Muscle layer of colon (tissue), 2 donors: ENCODE measurements around the gene CDK5RAP2.
"Not testable (repeated sequence)": the region's sequence is repeated elsewhere in the genome, so short reads cannot be mapped to it uniquely, and the experiment has no call there.

ENCODE experiments used
- H3K27ac ChIP-seq: one replicate; pipeline ENCODE4 v1.7.0; 2013; ENCODE audit warnings: low read depth, mild to moderate bottlenecking, low read length, moderate library complexity
- H3K27me3 ChIP-seq, 2 donors: one replicate each; pipeline ENCODE4 v1.7.0; 2013; ENCODE audit warnings: low read length in 2 of 2, mild to moderate bottlenecking in 2 of 2; ENCODE audit not compliant: insufficient read depth in 2 of 2, control insufficient read depth in 1 of 2
- H3K36me3 ChIP-seq: one replicate; pipeline ENCODE4 v1.7.0; 2013; ENCODE audit warnings: mild to moderate bottlenecking, low read length; ENCODE audit not compliant: insufficient read depth
- H3K4me1 ChIP-seq: one replicate; pipeline ENCODE4 v1.7.0; 2013; ENCODE audit warnings: mild to moderate bottlenecking, low read length; ENCODE audit not compliant: insufficient read depth
- H3K4me3 ChIP-seq, 2 donors: one replicate each; pipeline ENCODE4 v1.7.0; 2013; ENCODE audit warnings: low read length in 2 of 2, low read depth in 1 of 2, mild to moderate bottlenecking in 1 of 2, moderate library complexity in 1 of 2
- H3K9ac ChIP-seq: one replicate; pipeline ENCODE4 v1.7.0; 2013; ENCODE audit warnings: low read length
- H3K9me3 ChIP-seq: one replicate; pipeline ENCODE4 v1.7.0; 2013; ENCODE audit warnings: mild to moderate bottlenecking, low read length
- donor health status: abdominal sarcoma.
- donor health status: Adenocarcinoma of cecum.

CDK5RAP2 gene

DNA sequence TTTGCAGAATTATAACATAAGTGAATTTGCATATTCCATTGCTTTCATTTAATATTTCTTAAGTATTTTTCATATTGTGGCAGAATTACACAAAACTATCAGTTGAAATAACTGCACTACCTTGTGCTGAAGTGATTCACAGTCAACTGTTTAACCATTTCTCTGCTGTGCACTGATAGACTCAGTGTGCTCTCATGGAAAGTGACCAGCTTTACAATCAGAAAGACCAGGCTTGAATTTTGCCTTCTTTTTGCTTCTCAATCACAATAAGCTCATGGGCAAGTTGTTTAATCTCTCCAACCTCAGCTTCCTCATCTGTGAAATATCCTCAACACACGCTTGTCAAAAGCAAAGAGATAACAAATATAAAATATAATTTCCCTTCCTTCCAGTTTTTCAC, 18.3 kb downstream of the CDK5RAP2 start:
- Histone ChIP-seq H3K4me1 (no peaks in the 10 kb centered on the region), H3K9ac (no peak overlapping the region), H3K9me3 (no peaks in the 10 kb centered on the region), H3K27me3 (no peaks in the 10 kb centered on the region), H3K27ac (no peak overlapping the region), H3K4me3 (no peak overlapping the region), H3K36me3 (peaks cover 22% of the 10 kb centered on the region)

DNA sequence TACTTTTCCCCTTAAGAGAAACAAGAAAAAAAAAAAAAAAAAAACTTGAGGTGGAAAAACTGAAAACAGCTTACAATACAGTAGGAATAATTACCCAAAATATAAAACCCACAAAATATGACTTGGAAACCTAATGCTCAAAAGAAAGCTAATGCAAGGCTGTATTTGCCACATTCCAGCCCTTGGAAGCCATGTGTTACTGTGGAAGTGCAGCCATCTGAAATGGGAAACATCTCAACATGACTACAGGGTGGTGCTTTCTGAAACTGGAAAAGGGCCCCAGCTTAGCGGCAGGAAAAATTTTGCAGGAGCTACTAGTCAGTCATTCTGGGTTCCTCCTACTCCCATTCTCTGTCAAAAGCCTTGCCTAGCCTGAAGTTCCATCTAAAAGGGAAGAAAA, 20.4 kb downstream of the CDK5RAP2 start:
- Histone ChIP-seq H3K9ac (no peak overlapping the region), H3K27me3 (no peaks in the 10 kb centered on the region), H3K4me1 (no peaks in the 10 kb centered on the region), H3K9me3 (no peaks in the 10 kb centered on the region), H3K36me3 (peaks cover 18% of the 10 kb centered on the region), H3K27ac (no peak overlapping the region), H3K4me3 (no peak overlapping the region)

GRCh38 chr9:120558454-120558853, 21.5 kb downstream of the CDK5RAP2 start:
- H3K9me3 ChIP-seq: no peaks in the 10 kb centered on the region
- no peaks in the 10 kb centered on the region for H3K4me1 ChIP-seq
- no peak overlapping the region for H3K4me3 ChIP-seq
- H3K9ac ChIP-seq: no peak overlapping the region
- H3K27me3 ChIP-seq: no peaks in the 10 kb centered on the region
- no peak overlapping the region for H3K27ac ChIP-seq
- H3K36me3 ChIP-seq: peaks cover 18% of the 10 kb centered on the region

GRCh38 chr9:120557205-120557604, 22.8 kb downstream of the CDK5RAP2 start:
- Histone ChIP-seq H3K4me3 (no peak overlapping the region), H3K9ac (no peak overlapping the region), H3K27me3 (no peaks in the 10 kb centered on the region), H3K27ac (no peak overlapping the region), H3K36me3 (peaks cover 12% of the 10 kb centered on the region), H3K9me3 (no peaks in the 10 kb centered on the region), H3K4me1 (no peaks in the 10 kb centered on the region)

DNA sequence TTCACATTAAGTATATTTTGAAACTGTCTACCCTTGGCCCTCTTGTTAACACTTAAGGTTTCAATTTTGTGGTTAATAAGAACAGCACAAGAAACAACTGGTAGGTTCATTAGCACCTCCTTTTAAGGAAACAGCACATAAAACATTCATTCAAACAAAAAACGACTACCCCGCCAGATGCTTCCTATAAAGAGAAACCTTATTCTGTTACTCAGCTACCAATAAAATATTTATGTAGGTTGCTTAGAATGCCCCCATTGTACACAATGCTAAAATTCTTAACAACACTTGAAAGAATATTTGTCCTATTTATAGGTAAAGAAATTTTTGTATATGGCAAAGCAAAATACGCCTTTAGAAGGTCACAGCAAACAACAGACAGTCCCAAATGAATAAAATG, 23.2 kb downstream of the CDK5RAP2 start:
- H3K36me3 ChIP-seq: peaks cover 8% of the 10 kb centered on the region

GRCh38 chr9:120555839-120556238, 24.1 kb downstream of the CDK5RAP2 start:
- Histone ChIP-seq H3K9ac (no peak overlapping the region), H3K4me1 (no peaks in the 10 kb centered on the region), H3K4me3 (no peak overlapping the region), H3K9me3 (no peaks in the 10 kb centered on the region), H3K27me3 (no peaks in the 10 kb centered on the region), H3K36me3 (peaks cover 7% of the 10 kb centered on the region), H3K27ac (no peak overlapping the region)

More for the DNA sequence above, 23.2 kb downstream of the CDK5RAP2 start:
- H3K4me1 ChIP-seq: no peaks in the 10 kb centered on the region
- no peaks in the 10 kb centered on the region for H3K27me3 ChIP-seq
- no peak overlapping the region for H3K4me3 ChIP-seq
- no peaks in the 10 kb centered on the region for H3K9me3 ChIP-seq
- no peak overlapping the region for H3K9ac ChIP-seq
- H3K27ac ChIP-seq: no peak overlapping the region

DNA sequence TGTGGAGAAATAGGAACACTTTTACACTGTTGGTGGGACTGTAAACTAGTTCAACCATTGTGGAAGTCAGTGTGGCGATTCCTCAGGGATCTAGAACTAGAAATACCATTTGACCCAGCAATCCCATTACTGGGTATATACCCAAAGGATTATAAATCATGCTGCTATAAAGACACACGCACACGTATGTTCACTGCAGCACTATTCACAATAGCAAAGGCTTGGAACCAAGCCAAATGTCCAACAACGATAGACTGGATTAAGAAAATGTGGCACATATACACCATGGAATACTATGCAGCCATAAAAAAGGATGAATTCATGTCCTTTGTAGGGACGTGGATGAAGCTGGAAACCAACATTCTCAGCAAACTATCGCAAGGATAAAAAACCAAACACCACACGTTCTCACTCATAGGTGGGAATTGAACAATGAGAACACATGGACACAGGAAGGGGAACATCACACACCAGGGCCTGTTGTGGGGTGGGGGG, 27.7 kb downstream of the CDK5RAP2 start:
- H3K27me3 ChIP-seq, H3K4me3 ChIP-seq, H3K27ac ChIP-seq, H3K9me3 ChIP-seq, H3K9ac ChIP-seq, H3K4me1 ChIP-seq: not testable (repeated sequence)
- H3K36me3 ChIP-seq: peaks cover 17% of the 10 kb centered on the region

- Histone ChIP-seq H3K36me3 (peaks cover 57% of the 10 kb centered on the region), H3K4me3 (no peak overlapping the region), H3K27me3 (no peaks in the 10 kb centered on the region), H3K4me1 (no peaks in the 10 kb centered on the region), H3K27ac (no peak overlapping the region), H3K9me3 (no peaks in the 10 kb centered on the region), H3K9ac (no peak overlapping the region)
Measured at GRCh38 chr9:120545701-120546550, 34.0 kb downstream of the CDK5RAP2 start.

DNA sequence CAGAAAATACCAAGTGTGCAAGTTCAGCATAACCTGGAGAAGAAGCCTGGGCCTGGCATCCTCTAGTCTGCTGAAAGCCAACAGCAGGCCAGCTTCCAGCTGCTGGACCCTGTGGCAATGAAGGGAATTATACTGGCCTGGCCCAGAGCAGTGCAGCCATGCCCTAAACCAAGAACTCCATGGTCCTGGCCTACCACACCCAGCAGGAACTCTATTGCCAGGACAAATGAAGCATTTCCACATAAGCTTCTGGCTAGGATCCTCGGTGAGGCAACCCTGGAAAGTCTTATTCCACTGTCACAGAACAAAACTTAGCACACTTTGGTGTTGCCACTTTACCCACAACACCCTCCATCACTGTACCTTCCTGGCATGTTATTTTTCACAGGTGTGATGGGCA, 35.5 kb downstream of the CDK5RAP2 start:
- H3K9me3 ChIP-seq: no peaks in the 10 kb centered on the region
- H3K9ac ChIP-seq: no peak overlapping the region
- no peak overlapping the region for H3K4me3 ChIP-seq
- H3K36me3 ChIP-seq: peaks cover 58% of the 10 kb centered on the region
- H3K4me1 ChIP-seq: no peaks in the 10 kb centered on the region
- no peak overlapping the region for H3K27ac ChIP-seq
- no peaks in the 10 kb centered on the region for H3K27me3 ChIP-seq

GRCh38 chr9:120542701-120543490, 37.1 kb downstream of the CDK5RAP2 start:
- Histone ChIP-seq H3K4me1 (no peaks in the 10 kb centered on the region), H3K4me3 (no peak overlapping the region), H3K36me3 (peaks cover 67% of the 10 kb centered on the region), H3K27ac (no peak overlapping the region), H3K9me3 (no peaks in the 10 kb centered on the region), H3K27me3 (no peaks in the 10 kb centered on the region), H3K9ac (no peak overlapping the region)

DNA sequence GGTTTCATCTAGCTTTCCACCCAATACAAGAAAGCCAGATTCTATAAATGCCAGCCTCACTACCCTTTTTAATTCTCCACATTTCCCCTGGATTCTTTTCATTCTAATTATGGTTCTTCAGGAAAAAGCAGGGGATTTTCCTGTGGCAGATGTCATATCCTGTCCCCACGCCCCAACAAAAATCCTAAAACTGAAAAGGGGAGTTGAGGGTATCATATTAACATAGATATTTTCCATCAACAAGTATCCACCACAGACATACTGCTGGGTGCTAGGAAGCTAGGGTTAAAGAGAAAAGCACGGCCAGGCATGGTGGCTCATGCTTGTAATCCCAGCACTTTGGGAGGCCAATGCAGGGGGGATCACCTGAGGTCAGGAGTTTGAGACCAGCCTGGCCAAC, 38.0 kb downstream of the CDK5RAP2 start:
- Histone ChIP-seq H3K4me3 (no peak overlapping the region), H3K36me3 (peaks cover 72% of the 10 kb centered on the region)

More for the DNA sequence above, 38.0 kb downstream of the CDK5RAP2 start:
- H3K27me3 ChIP-seq: no peaks in the 10 kb centered on the region
- H3K9me3 ChIP-seq: no peaks in the 10 kb centered on the region
- no peak overlapping the region for H3K9ac ChIP-seq
- H3K4me1 ChIP-seq: no peaks in the 10 kb centered on the region
- no peak overlapping the region for H3K27ac ChIP-seq
